Tibial nerve (tissue), 3 donors: ENCODE measurements around the gene SRSF9.

ENCODE experiments used
- POLR2A ChIP-seq, 2 donors: fragments of 450-650 bp; IDR thresholded peaks; one replicate each; pipeline ENCODE4 v1.6.1; 2017; ENCODE audit warnings: antibody characterized with exemption in 2 of 2, mild to moderate bottlenecking in 2 of 2, moderate library complexity in 2 of 2
- TF ChIP-seq, protein P1 (sequence below), 5 experiments: fragments of 200-600 bp in 3 of 5; fragments of 450-650 bp in 2 of 5; sonication (generic) in 3 of 5; IDR thresholded peaks; one replicate each; pipeline ENCODE4 v1.5.1; 2016 to 2019; ENCODE audit warnings: antibody characterized with exemption in 5 of 5, mild to moderate bottlenecking in 3 of 5, moderate library complexity in 2 of 5

DNA sequence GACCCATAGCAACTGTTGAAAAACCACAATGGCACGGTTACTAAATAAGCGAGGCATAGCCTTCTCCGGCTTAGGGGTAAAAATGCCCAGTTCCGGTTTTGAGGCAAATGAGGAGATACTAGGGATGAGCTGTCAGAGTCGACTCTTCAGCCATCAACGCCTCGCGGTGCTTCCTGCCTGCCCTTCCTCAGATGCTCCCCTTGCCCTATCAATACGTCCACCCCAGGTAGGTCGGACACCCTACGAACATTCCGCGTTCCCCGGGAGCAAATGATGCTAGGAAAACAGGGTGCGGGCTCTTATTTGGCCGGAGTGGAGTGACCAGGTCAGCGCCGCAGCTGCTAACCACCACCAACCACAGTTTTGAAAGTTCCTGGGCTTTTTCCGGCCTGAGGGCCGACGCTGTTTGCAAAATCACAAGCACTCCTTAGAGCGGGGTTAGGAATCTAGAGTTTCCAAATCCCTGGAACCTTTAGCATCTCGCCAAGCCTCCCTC lies 1.2 kb downstream of the SRSF9 start:
- no peak for TF ChIP-seq POLR2A (IDR thresholded peaks at IDR 0.05)
- TF ChIP-seq, protein P1, sequence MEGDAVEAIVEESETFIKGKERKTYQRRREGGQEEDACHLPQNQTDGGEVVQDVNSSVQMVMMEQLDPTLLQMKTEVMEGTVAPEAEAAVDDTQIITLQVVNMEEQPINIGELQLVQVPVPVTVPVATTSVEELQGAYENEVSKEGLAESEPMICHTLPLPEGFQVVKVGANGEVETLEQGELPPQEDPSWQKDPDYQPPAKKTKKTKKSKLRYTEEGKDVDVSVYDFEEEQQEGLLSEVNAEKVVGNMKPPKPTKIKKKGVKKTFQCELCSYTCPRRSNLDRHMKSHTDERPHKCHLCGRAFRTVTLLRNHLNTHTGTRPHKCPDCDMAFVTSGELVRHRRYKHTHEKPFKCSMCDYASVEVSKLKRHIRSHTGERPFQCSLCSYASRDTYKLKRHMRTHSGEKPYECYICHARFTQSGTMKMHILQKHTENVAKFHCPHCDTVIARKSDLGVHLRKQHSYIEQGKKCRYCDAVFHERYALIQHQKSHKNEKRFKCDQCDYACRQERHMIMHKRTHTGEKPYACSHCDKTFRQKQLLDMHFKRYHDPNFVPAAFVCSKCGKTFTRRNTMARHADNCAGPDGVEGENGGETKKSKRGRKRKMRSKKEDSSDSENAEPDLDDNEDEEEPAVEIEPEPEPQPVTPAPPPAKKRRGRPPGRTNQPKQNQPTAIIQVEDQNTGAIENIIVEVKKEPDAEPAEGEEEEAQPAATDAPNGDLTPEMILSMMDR (IDR thresholded peaks at IDR 0.05): no peak
